Measurements from ENCODE around the gene L2HGDH.
A peak's percentile ranks its signal among the peaks of the same experiment; 100 is the strongest.

The L2HGDH gene

DNA sequence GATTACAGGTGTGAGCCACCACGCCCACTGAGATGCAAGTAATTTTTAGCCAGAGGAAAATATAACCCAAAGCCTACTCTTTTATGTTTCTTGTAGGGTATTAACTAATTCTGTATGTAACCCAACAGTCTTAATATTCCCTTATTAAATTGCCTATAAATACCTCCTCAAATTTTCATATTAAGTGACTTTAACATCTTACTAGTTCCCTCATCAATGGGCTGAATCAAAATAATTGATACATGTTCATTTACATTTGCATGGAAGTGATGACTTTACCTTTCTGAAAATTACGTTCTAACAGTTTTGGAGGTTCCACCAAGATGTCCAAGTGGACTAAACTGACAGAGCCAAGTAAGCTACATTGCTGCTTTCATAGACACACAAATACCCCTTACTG, 83.7 kb downstream of the L2HGDH start:
- no peaks in the 10 kb centered on the region for H3F3A ChIP-seq (ENCODE audit: control insufficient read depth, insufficient read depth)
- peaks cover 70% of the 10 kb centered on the region for H3K79me2 ChIP-seq (ENCODE audit: control insufficient read depth, low read length)
- TF ChIP-seq, protein P1, sequence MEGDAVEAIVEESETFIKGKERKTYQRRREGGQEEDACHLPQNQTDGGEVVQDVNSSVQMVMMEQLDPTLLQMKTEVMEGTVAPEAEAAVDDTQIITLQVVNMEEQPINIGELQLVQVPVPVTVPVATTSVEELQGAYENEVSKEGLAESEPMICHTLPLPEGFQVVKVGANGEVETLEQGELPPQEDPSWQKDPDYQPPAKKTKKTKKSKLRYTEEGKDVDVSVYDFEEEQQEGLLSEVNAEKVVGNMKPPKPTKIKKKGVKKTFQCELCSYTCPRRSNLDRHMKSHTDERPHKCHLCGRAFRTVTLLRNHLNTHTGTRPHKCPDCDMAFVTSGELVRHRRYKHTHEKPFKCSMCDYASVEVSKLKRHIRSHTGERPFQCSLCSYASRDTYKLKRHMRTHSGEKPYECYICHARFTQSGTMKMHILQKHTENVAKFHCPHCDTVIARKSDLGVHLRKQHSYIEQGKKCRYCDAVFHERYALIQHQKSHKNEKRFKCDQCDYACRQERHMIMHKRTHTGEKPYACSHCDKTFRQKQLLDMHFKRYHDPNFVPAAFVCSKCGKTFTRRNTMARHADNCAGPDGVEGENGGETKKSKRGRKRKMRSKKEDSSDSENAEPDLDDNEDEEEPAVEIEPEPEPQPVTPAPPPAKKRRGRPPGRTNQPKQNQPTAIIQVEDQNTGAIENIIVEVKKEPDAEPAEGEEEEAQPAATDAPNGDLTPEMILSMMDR (IDR thresholded peaks at IDR 0.05; ENCODE audit: low read depth, low read length, poor library complexity, severe bottlenecking) = no peak
- TF ChIP-seq EZH2phosphoT487 (IDR thresholded peaks at IDR 0.05; ENCODE audit: borderline replicate concordance, low read length) = no peak
- H3K4me2 ChIP-seq (ENCODE audit: low read length) = peak overlapping the region; percentile 92; the same call in 1 of the 2 replicates
- peaks cover 6% of the 10 kb centered on the region for H3K36me3 ChIP-seq (ENCODE audit: control insufficient read depth, low read length)
- no peaks in the 10 kb centered on the region for H3K9me2 ChIP-seq (replicated peaks; ENCODE audit: control insufficient read depth, low read length)
- peaks cover 39% of the 10 kb centered on the region for H3K4me1 ChIP-seq (ENCODE audit: control insufficient read depth, low read length)
- H3K9me3 ChIP-seq (ENCODE audit: control insufficient read depth, insufficient read depth, low read length) = 0 out of 2 replicates have a peak, but pooled peaks cover 5% of the 10 kb centered on the region
- H3K27me3 ChIP-seq (ENCODE audit: control insufficient read depth, low read length) = no peaks in the 10 kb centered on the region
- H3K27ac ChIP-seq (ENCODE audit: low read depth, low read length) = no peak overlapping the region
- no peak overlapping the region for H3K4me3 ChIP-seq (ENCODE audit: low read length)
- H4K20me1 ChIP-seq (ENCODE audit: control insufficient read depth, insufficient read depth, low read depth, low read length) = no peaks in the 10 kb centered on the region

DNA sequence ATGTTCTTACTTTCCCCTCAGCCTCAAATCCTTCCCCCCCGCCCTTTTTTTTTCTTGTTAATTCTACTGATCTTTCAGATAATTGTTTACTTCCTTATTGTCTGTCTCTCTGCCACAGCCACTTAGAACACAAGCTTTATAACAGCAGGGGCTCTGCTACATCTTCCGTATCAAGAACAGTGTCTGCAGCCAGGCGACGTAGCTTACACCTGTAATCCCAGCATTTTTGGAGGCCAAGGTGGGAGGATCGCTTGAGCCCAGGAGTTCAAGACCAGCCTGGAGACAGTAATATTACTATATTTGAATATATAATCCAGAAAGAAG, 86.1 kb downstream of the L2HGDH start:
- Histone ChIP-seq H3K36me3 (ENCODE audit: control insufficient read depth, low read length) (peaks cover 6% of the 10 kb centered on the region), H3K27me3 (ENCODE audit: control insufficient read depth, low read length) (no peaks in the 10 kb centered on the region), H3K9me3 (ENCODE audit: control insufficient read depth, insufficient read depth, low read length) (0 out of 2 replicates have a peak, but pooled peaks cover 5% of the 10 kb centered on the region), H3K4me1 (ENCODE audit: control insufficient read depth, low read length) (peaks cover 32% of the 10 kb centered on the region), H3K9me2 (replicated peaks; ENCODE audit: control insufficient read depth, low read length) (no peaks in the 10 kb centered on the region), H3K79me2 (ENCODE audit: control insufficient read depth, low read length) (peaks cover 85% of the 10 kb centered on the region), H3F3A (ENCODE audit: control insufficient read depth, insufficient read depth) (no peaks in the 10 kb centered on the region; the same call in 1 of the 2 replicates), H4K20me1 (ENCODE audit: control insufficient read depth, insufficient read depth, low read depth, low read length) (no peaks in the 10 kb centered on the region), H3K4me3 (ENCODE audit: low read length) (peak overlapping the region; percentile 22; the same call in 1 of the 2 replicates), H3K4me2 (ENCODE audit: low read length) (peak overlapping the region; percentile 47), H3K27ac (ENCODE audit: low read depth, low read length) (no peak overlapping the region)
- TF ChIP-seq, protein P1 (IDR thresholded peaks at IDR 0.05; ENCODE audit: low read depth, low read length, poor library complexity, severe bottlenecking) = no peak
- TF ChIP-seq EZH2phosphoT487 (IDR thresholded peaks at IDR 0.05; ENCODE audit: borderline replicate concordance, low read length) = no peak

DNA sequence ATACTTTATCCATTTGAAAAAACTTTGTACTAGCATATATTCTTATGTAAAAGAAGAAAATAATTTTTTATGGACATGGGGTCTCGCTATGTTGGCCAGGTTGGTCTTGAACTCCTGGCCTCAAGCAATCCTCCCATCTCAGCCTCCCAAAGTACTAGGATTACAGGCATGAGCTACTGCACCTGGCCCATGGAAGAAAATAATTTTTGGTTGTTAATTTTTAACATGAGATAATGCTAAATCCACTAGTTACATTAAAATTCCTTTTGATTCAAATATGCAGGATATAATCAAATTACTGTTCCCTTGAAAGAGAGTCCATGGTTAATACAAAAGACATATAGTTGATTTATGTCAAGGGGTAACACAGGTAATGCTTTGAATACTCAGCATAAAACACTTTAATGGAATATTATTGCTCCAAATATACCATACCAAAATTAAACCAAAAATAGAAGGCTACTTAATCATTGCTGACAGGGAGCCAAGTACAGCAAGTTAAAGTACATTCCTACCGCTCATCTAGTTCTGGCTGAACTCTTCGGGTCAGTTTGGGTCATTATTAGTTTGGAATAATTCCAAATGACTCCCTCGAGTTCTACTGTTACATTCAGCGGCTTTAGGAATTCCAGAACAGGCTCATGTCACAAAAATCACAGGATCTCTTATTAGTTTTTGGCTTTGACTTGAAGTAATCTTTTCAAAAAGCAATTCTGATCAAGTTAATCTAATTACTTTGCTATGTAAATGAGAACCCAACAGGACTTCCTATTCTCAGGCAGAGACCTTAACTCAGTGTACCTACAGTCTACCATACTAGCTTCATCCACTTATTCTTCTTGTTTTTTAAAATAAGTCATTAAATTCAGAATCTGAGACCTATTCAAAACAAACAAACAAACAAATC, 86.7 kb downstream of the L2HGDH start:
- H3K4me3 ChIP-seq (ENCODE audit: low read length) = peak overlapping the region; percentile 22; the same call in 1 of the 2 replicates
- TF ChIP-seq, protein P1 (IDR thresholded peaks at IDR 0.05; ENCODE audit: low read depth, low read length, poor library complexity, severe bottlenecking) = no peak
- TF ChIP-seq EZH2phosphoT487 (IDR thresholded peaks at IDR 0.05; ENCODE audit: borderline replicate concordance, low read length) = no peak
- H3K36me3 ChIP-seq (ENCODE audit: control insufficient read depth, low read length) = peaks cover 6% of the 10 kb centered on the region
- H3K27me3 ChIP-seq (ENCODE audit: control insufficient read depth, low read length) = no peaks in the 10 kb centered on the region
- no peaks in the 10 kb centered on the region; the same call in 1 of the 2 replicates for H3F3A ChIP-seq (ENCODE audit: control insufficient read depth, insufficient read depth)
- peaks cover 85% of the 10 kb centered on the region for H3K79me2 ChIP-seq (ENCODE audit: control insufficient read depth, low read length)
- H4K20me1 ChIP-seq (ENCODE audit: control insufficient read depth, insufficient read depth, low read depth, low read length) = no peaks in the 10 kb centered on the region
- H3K9me3 ChIP-seq (ENCODE audit: control insufficient read depth, insufficient read depth, low read length) = 0 out of 2 replicates have a peak, but pooled peaks cover 5% of the 10 kb centered on the region
- no peak overlapping the region for H3K27ac ChIP-seq (ENCODE audit: low read depth, low read length)
- no peaks in the 10 kb centered on the region for H3K9me2 ChIP-seq (replicated peaks; ENCODE audit: control insufficient read depth, low read length)
- peak overlapping the region; percentile 47 for H3K4me2 ChIP-seq (ENCODE audit: low read length)
- H3K4me1 ChIP-seq (ENCODE audit: control insufficient read depth, low read length) = peaks cover 32% of the 10 kb centered on the region

All from DOHH2 (cell line).